ENCODE results near the gene SLC16A7. TPM values are rescaled to one million over a fixed set of nuclear protein-coding genes. Genes with fewer than 3 reads are reported as not detected.
A peak's percentile ranks its signal among the peaks of the same experiment; 100 is the strongest.

The SLC16A7 gene, protein sequence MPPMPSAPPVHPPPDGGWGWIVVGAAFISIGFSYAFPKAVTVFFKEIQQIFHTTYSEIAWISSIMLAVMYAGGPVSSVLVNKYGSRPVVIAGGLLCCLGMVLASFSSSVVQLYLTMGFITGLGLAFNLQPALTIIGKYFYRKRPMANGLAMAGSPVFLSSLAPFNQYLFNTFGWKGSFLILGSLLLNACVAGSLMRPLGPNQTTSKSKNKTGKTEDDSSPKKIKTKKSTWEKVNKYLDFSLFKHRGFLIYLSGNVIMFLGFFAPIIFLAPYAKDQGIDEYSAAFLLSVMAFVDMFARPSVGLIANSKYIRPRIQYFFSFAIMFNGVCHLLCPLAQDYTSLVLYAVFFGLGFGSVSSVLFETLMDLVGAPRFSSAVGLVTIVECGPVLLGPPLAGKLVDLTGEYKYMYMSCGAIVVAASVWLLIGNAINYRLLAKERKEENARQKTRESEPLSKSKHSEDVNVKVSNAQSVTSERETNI
- 100 to 1,000 TPM in 9 of 10 donors, 10 to 100 TPM in 1; 96.3 to 246 (median 184) TPM for total RNA-seq
- polyA plus RNA-seq, result 10 to 100 TPM in 1 of 2 donors, 1 to 10 TPM in 1; 6.0 to 23.2 TPM
- long read RNA-seq, donor 1, transcript SLC16A7-203 (6 exons, 1,969 nt), result major isoform, 10 of 34 reads
- long read RNA-seq, donor 1, partial matches to known transcripts, result 1 of 34 reads
- long read RNA-seq, donor 1, other reads (novel, unspliced or antisense), result 20 of 34 reads
- long read RNA-seq, donor 2, transcript SLC16A7-206 (5 exons, 1,603 nt), result minor isoform, 15 of 69 reads
- long read RNA-seq, donor 2, transcript SLC16A7-203 (6 exons, 1,969 nt), result major isoform, 16 of 69 reads
- long read RNA-seq, donor 2, partial matches to known transcripts, result 9 of 69 reads
- long read RNA-seq, donor 2, other reads (novel, unspliced or antisense), result 29 of 69 reads
- long read RNA-seq, donor 3, transcript SLC16A7-206 (5 exons, 1,603 nt), result major isoform, 46 of 161 reads
- long read RNA-seq, donor 3, transcript SLC16A7-203 (6 exons, 1,969 nt), result minor isoform, 39 of 161 reads
- long read RNA-seq, donor 3, partial matches to known transcripts, result 14 of 161 reads
- long read RNA-seq, donor 3, other reads (novel, unspliced or antisense), result 62 of 161 reads

DNA sequence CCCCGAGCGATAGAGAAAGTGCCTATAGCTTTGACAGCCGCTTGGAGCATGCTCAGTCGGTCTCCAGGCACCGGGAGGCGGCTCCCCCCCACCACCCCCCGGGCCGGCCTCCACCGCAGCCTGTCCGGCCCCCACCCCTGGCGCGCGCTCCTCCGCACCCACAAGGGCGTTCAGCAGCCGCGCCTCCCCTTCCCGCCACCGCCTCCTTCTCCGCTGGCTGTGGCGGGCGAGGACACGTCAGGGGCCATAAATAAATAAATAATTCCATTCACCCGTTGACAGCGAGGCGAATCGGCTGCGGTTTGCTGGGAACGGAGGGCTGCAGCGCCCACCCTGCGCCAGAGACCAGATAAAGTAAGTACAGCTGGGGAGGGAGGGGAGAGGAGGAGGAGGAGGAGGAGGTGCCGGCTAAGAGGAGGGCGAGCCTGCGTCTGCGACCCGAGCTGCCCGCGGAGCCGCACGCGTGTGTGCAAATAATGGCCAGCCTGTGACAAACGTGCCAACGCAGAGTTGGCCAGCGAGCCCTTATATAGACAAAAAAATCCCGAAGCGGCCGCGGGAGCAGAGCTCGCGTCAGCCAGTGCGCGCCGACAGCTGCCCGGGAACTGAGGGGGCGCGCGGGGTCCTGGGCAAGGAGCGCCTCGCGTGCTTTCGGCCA lies at the start of gene SLC16A7:
TSS of gene SLC16A7 (plus strand) at position 147 of the 658 bp plus-strand sequence. CDS start 108,773 bp downstream, outside the sequence.
- peak within 1 kb of the TSS; percentile 62 to 86 (median 69) for H3K4me3 ChIP-seq
- H3K27ac ChIP-seq, result peak within 1 kb of the TSS; percentile 94 to 99 (median 96)
- H3K4me1 ChIP-seq, result peaks cover 0 to 48% (median 30%) of the 10 kb centered on the region in 9 donors
- 1% methylated on average over 60 to 61 of the region's 61 CpGs for WGBS, 2 donors
- no peaks in the 10 kb centered on the region for H3K9me3 ChIP-seq
- TF ChIP-seq, protein P1, sequence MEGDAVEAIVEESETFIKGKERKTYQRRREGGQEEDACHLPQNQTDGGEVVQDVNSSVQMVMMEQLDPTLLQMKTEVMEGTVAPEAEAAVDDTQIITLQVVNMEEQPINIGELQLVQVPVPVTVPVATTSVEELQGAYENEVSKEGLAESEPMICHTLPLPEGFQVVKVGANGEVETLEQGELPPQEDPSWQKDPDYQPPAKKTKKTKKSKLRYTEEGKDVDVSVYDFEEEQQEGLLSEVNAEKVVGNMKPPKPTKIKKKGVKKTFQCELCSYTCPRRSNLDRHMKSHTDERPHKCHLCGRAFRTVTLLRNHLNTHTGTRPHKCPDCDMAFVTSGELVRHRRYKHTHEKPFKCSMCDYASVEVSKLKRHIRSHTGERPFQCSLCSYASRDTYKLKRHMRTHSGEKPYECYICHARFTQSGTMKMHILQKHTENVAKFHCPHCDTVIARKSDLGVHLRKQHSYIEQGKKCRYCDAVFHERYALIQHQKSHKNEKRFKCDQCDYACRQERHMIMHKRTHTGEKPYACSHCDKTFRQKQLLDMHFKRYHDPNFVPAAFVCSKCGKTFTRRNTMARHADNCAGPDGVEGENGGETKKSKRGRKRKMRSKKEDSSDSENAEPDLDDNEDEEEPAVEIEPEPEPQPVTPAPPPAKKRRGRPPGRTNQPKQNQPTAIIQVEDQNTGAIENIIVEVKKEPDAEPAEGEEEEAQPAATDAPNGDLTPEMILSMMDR (IDR thresholded peaks at IDR 0.05), result no peak
- intact Hi-C loops (cut with DNase I), result loop anchor here in 6 of 10 donors (5.0 to 10.0 kb wide), 6 partner anchors 66 to 209 kb away; no protein-coding TSS in a partner anchor
- ATAC-seq, result peak; percentile 87 to 95 (median 90)
- peak; percentile 89 to 91 for DNase-seq
- H3K27me3 ChIP-seq, result no peaks in the 10 kb centered on the region
- H3K36me3 ChIP-seq, result no peaks in the 10 kb centered on the region

DNA sequence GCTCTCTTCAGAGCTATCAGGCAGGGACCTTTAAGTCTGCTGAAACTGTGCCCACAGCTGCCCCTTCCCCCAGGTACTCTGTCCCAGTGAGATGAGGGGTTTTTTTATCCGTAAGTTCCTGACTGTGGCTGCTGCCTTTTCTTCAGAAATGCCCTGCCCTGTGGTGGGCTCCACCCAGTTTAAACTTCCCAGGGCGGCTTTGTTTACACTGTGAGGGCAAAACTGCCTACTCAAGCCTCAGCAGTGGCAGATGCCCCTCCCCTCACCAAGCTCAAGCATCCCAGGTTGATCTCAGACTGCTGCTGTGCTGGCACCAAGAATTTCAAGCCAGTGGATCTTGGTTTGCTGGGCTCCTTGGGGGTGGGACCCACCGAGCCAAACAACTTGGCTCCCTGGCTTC lies 46.9 kb upstream of the SLC16A7 start:
- TF ChIP-seq, protein P1 (IDR thresholded peaks at IDR 0.05), result no peak

DNA sequence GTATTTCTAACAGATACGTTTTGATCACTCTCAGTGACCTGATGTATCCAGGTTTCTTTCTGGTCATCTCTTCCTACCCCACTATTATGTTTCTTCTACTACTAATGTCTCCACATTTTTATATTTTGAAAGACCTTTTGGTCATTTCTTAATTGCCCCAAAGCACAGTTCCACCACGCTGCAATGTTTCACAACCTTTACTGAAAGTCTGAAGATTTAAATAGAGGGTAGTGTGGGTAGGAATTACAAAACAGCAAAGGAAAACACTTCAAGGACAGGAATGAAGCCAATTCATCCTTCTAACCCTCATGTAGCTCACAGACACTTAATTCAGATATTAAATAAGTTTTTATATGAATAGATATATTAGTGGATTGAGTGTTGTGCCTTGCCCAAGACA lies 36.1 kb upstream of the SLC16A7 start:
- H3K9me3 ChIP-seq, result peaks cover 0 to 5% (median 0%) of the 10 kb centered on the region in 11 donors
- H3K36me3 ChIP-seq, result no peaks in the 10 kb centered on the region
- intact Hi-C loops (cut with DNase I), result no loop called here
- no peaks in the 10 kb centered on the region for H3K27me3 ChIP-seq
- DNase-seq, result no peak
- H3K4me3 ChIP-seq, result no peak overlapping the region
- TF ChIP-seq, protein P1 (IDR thresholded peaks at IDR 0.05), result no peak
- ATAC-seq, result no peak
- 70 to 83% methylated on average over 2 of the region's 2 CpGs for WGBS, 2 donors
- no peak overlapping the region for H3K27ac ChIP-seq
- no peaks in the 10 kb centered on the region for H3K4me1 ChIP-seq

More for the DNA sequence above, 46.9 kb upstream of the SLC16A7 start:
- intact Hi-C loops (cut with DNase I), result no loop called here
- Histone ChIP-seq H3K4me1 (no peaks in the 10 kb centered on the region), H3K9me3 (no peaks in the 10 kb centered on the region), H3K4me3 (no peak overlapping the region), H3K27ac (no peak overlapping the region), H3K36me3 (no peaks in the 10 kb centered on the region), H3K27me3 (no peaks in the 10 kb centered on the region)
- ATAC-seq (no peak), DNase-seq (no peak)
- 70 to 78% methylated on average over 3 of the region's 3 CpGs for WGBS, 2 donors

Data from heart right ventricle (tissue), 16 donors.